HepG2 (cell line): Measurements from ENCODE around the gene UBQLN4. TPM values are rescaled to one million over a fixed set of nuclear protein-coding genes. Genes with fewer than 3 reads are reported as not detected.

Experiments used
- ATAC-seq: fragments of 200-7000 bp; cut with Tn5 transposase; 3 replicates; pipeline ENCODE4 v1.9.1; 2020; ENCODE audit warnings: mild to moderate bottlenecking, moderate library complexity
- BruUV-seq: library from RNA; stranded (reverse); fragments of 400-500 nt; replicated peaks from 2 replicates; lab custom pipeline; 2021; lab: Mats Ljungman, UMichigan
- CTCF ChIA-PET: fragments of 300-600 bp; formaldehyde crosslinking; extraction: SDS; loops from one replicate; lab custom pipeline; 2021; ENCODE audit warnings: low total read pairs, inconsistent platforms, low intra/inter-chr PET ratio; lab: Yijun Ruan, JAX
- POLR2A ChIA-PET: fragments of 350-600 bp; sonication (Branson Sonifier 250); formaldehyde crosslinking; loops from one replicate; lab custom pipeline; 2020; ENCODE audit warnings: antibody characterized with exemption, inconsistent platforms; lab: Yijun Ruan, JAX
- DNase-seq: peaks from one replicate; pipeline ENCODE4 v3.0.0-alpha.2; 2015; ENCODE audit warnings: low spot score
- FAIRE-seq: peaks from 3 replicates; lab custom pipeline; 2011; peaks lifted over from hg19 to GRCh38; lab: Jason Lieb, UNC
- H2AFZ ChIP-seq: one replicate; pipeline ENCODE4 v1.6.1; 2011; ENCODE audit warnings: low read length, inconsistent platforms
- H3K27ac ChIP-seq: fragments of 300-600 bp; 3 replicates; pipeline ENCODE4 v1.8.0; 2011; ENCODE audit warnings: mixed run types, mild to moderate bottlenecking, mixed read lengths, low read length, inconsistent platforms; ENCODE audit not compliant: insufficient read depth; ENCODE audit errors: extremely low read length
- H3K27me3 ChIP-seq, 2 experiments: fragments of 200-600 bp in 1 of 2; 2 replicates in 1 of 2; 3 replicates in 1 of 2; pipeline versions ENCODE4 v1.6.0 to v1.8.0; 2011; ENCODE audit warnings: low read length in 2 of 2, mild to moderate bottlenecking in 2 of 2, moderate library complexity in 2 of 2, inconsistent platforms in 1 of 2; ENCODE audit not compliant: insufficient read depth in 2 of 2, control insufficient read depth in 1 of 2
- H3K36me3 ChIP-seq, 2 experiments: fragments of 200-600 bp in 1 of 2; replicated peaks in 1 of 2; 2 replicates in 1 of 2; 3 replicates in 1 of 2; pipeline versions ENCODE4 v1.5.1 to v1.8.0; 2011; ENCODE audit warnings: low read length in 2 of 2, inconsistent platforms in 1 of 2; ENCODE audit not compliant: insufficient read depth in 2 of 2, control insufficient read depth in 1 of 2
- H3K4me1 ChIP-seq: 2 replicates; pipeline ENCODE4 v1.5.1; 2012; ENCODE audit warnings: low read length, inconsistent platforms; ENCODE audit not compliant: insufficient read depth
- H3K4me2 ChIP-seq: 2 replicates; pipeline ENCODE4 v1.6.0; 2011; ENCODE audit warnings: low read depth, low read length, inconsistent platforms
- H3K4me3 ChIP-seq, 3 experiments: fragments of 200-600 bp in 1 of 3; sonication (generic), shearing (Covaris generic) in 1 of 3; replicated peaks in 1 of 3; 2 replicates each; pipeline ENCODE4 v1.5.1; 2011 to 2016; ENCODE audit warnings: low read length in 3 of 3, inconsistent platforms in 2 of 3, low read depth in 2 of 3, mild to moderate bottlenecking in 2 of 3, control low read depth in 1 of 3, mixed read lengths in 1 of 3; ENCODE audit not compliant: insufficient read depth in 1 of 3
- H3K79me2 ChIP-seq: one replicate; pipeline ENCODE4 v1.6.1; 2011; ENCODE audit warnings: low read length, inconsistent platforms; ENCODE audit not compliant: insufficient read depth
- H3K9ac ChIP-seq: 2 replicates; pipeline ENCODE4 v1.6.0; 2011; ENCODE audit warnings: mild to moderate bottlenecking, low read depth, low read length, inconsistent platforms; ENCODE audit not compliant: insufficient read depth
- H3K9me3 ChIP-seq: 2 replicates; pipeline ENCODE4 v1.5.1; 2012; ENCODE audit warnings: mild to moderate bottlenecking, low read length
- H4K20me1 ChIP-seq: 2 replicates; pipeline ENCODE4 v1.6.0; 2011; ENCODE audit warnings: inconsistent platforms, mild to moderate bottlenecking, low read length, moderate library complexity; ENCODE audit not compliant: insufficient read depth
- AFF4 ChIP-seq: sonication (generic); formaldehyde crosslinking; IDR thresholded peaks from 2 replicates; pipeline ENCODE4 v1.4.0; 2020; ENCODE audit warnings: missing genetic modification reagents
- HOXA9 ChIP-seq: sonication (generic); formaldehyde crosslinking; IDR thresholded peaks from 2 replicates; pipeline ENCODE4 v1.8.1; 2022; ENCODE audit warnings: missing genetic modification reagents, mild to moderate bottlenecking, moderate library complexity, borderline replicate concordance
- LCORL ChIP-seq, 2 experiments: fragments of 450-650 bp in 1 of 2; sonication (generic) in 1 of 2; formaldehyde crosslinking in 1 of 2; IDR thresholded peaks; 2 replicates each; pipeline versions ENCODE4 v1.5.0 to v1.6.1; 2017 to 2020; ENCODE audit warnings: antibody characterized with exemption in 1 of 2, missing genetic modification reagents in 1 of 2
- MATR3 ChIP-seq: sonication (generic); formaldehyde crosslinking; IDR thresholded peaks from 2 replicates; pipeline ENCODE4 v1.4.0; 2020; ENCODE audit warnings: missing genetic modification reagents
- MTF1 ChIP-seq: sonication (generic); formaldehyde crosslinking; IDR thresholded peaks from 2 replicates; pipeline ENCODE4 v1.5.0; 2020; ENCODE audit warnings: missing genetic modification reagents
- NR3C1 ChIP-seq: sonication (generic); formaldehyde crosslinking; IDR thresholded peaks from 2 replicates; pipeline ENCODE4 v1.4.0; 2020; ENCODE audit warnings: missing genetic modification reagents
- POGZ ChIP-seq: sonication (generic); formaldehyde crosslinking; IDR thresholded peaks from 2 replicates; pipeline ENCODE4 v1.4.0; 2020; ENCODE audit warnings: mild to moderate bottlenecking, missing genetic modification reagents
- SOX5 ChIP-seq: IDR thresholded peaks from 2 replicates; pipeline ENCODE4 v1.6.1; 2016; ENCODE audit warnings: borderline replicate concordance
- TOE1 ChIP-seq: sonication (generic); formaldehyde crosslinking; IDR thresholded peaks from 2 replicates; pipeline ENCODE4 v1.4.0; 2020; ENCODE audit warnings: mild to moderate bottlenecking, missing genetic modification reagents
- ZNF446 ChIP-seq: sonication (generic); formaldehyde crosslinking; IDR thresholded peaks from 2 replicates; pipeline ENCODE4 v1.5.0; 2020; ENCODE audit warnings: mild to moderate bottlenecking, missing genetic modification reagents
- ZNF615 ChIP-seq: sonication (generic); formaldehyde crosslinking; IDR thresholded peaks from 2 replicates; pipeline ENCODE4 v1.5.0; 2020; ENCODE audit warnings: mild to moderate bottlenecking, missing genetic modification reagents, borderline replicate concordance
- ZNF878 ChIP-seq: sonication (generic); formaldehyde crosslinking; IDR thresholded peaks from 2 replicates; pipeline ENCODE4 v1.8.1; 2023; ENCODE audit warnings: mild to moderate bottlenecking, missing genetic modification reagents, moderate library complexity
- WGBS: methylation state at CpG from one replicate; pipeline ENCODE4 v1.1.6; 2017; ENCODE audit warnings: low lambda C conversion rate; 5-methylcytosine and 5-hydroxymethylcytosine counted together
- in situ Hi-C: cut with HindIII; loops from 2 replicates; pipeline ENCODE4 v1.10.0; 2017; ENCODE audit warnings: low pct_unique_long_range_greater_than_20kb; ENCODE audit not compliant: extremely low pct_ligation_motif_present
- intact Hi-C: fragments of 100-400 bp; cut with micrococcal nuclease; formaldehyde crosslinking; loops from one replicate; pipeline ENCODE4 v1.10.0; 2022; ENCODE audit not compliant: unreplicated experiment
- polyA plus RNA-seq, 8 experiments: library from polyadenylated mRNA; depleted of rRNA in 3 of 8; stranded (reverse) in 7 of 8; unstranded in 1 of 8; fragments of >200 nt; fragmentation: Illumina TruSeq in 4 of 8; extraction: Trizol in 4 of 8; gene quantifications; 2 replicates each; pipeline versions ENCODE4 v1.2.1 to v1.2.3, GENCODE V29; 2011 to 2016; ENCODE audit warnings: low read depth in 4 of 8, missing spikeins in 1 of 8, mixed read lengths in 1 of 8; ENCODE audit not compliant: insufficient read depth in 1 of 8
- total RNA-seq, 5 experiments: library from RNA; depleted of rRNA; stranded (reverse); fragments of >200 nt; fragmentation: Illumina TruSeq; extraction: Trizol; gene quantifications; 2 replicates each; pipeline ENCODE4 v1.2.3, GENCODE V29; 2016; ENCODE audit warnings: low read depth in 1 of 5

Gene UBQLN4
- total and polyA plus RNA-seq, 2 of the 13 experiments (the other 11 are each of a cell fraction or from before 2014, with no cell fraction given): 31.5 to 39.8 TPM

GRCh38 chr1:156062189-156062588 lies 8.6 kb upstream of the UBQLN4 start:
- ATAC-seq (peak; percentile 23; the same call in 2 of the 3 replicates), DNase-seq (no peak), FAIRE-seq (no peak)
- H3K36me3 ChIP-seq: 0 out of 5 replicates have a peak, but pooled peaks cover 0 to 5% of the 10 kb centered on the region in 2 experiments
- intact Hi-C loops: loop anchor here (10.0 kb wide), 1 partner anchor 57 kb away; no protein-coding TSS in a partner anchor
- BruUV-seq: no TSS peak
- CTCF ChIA-PET: no interaction called here
- H3K9ac ChIP-seq: no peak overlapping the region
- H3K4me1 ChIP-seq: peaks cover 32% of the 10 kb centered on the region
- TF ChIP-seq ZNF878 (CRISPR knock-in tag) (no peak), AFF4 (CRISPR knock-in tag) (no peak), POGZ (no peak), ZNF446 (CRISPR knock-in tag) (no peak), NR3C1 (CRISPR knock-in tag) (no peak), MATR3 (CRISPR knock-in tag) (no peak), ZNF615 (no peak), LCORL (IDR thresholded peaks at IDR 0.05) (no peak), LCORL (CRISPR knock-in tag; IDR thresholded peaks at IDR 0.05) (no peak), SOX5 (no peak), MTF1 (CRISPR knock-in tag) (no peak), HOXA9 (no peak), TOE1 (CRISPR knock-in tag) (no peak)
- no peak overlapping the region for H2AFZ ChIP-seq
- H3K4me2 ChIP-seq: no peak overlapping the region
- H3K27me3 ChIP-seq: no peaks in the 10 kb centered on the region
- 86% methylated on average over 3 of the region's 3 CpGs for WGBS
- POLR2A ChIA-PET: interaction anchor here (1.3 kb wide), 1 partner anchor 117 kb away, joined by 3 read pairs; no protein-coding TSS in a partner anchor
- no peaks in the 10 kb centered on the region for H3K79me2 ChIP-seq
- H3K4me3 ChIP-seq: no peak overlapping the region
- in situ Hi-C loops: loop anchor here (10.0 kb wide), 1 partner anchor 117 kb away; the partner anchor contains the start of gene RXFP4
- no peaks in the 10 kb centered on the region for H4K20me1 ChIP-seq
- no peaks in the 10 kb centered on the region for H3K9me3 ChIP-seq
- no peak overlapping the region for H3K27ac ChIP-seq
